SK-N-SH (cell line): ENCODE data around the gene CEP70.

ENCODE experiments used
- CTCF ChIP-seq: fragments of 200-600 bp; sonication (generic); IDR thresholded peaks from 2 replicates; pipeline ENCODE4 v1.6.1; 2017; ENCODE audit warnings: antibody characterized with exemption, mild to moderate bottlenecking, moderate library complexity
- EP300 ChIP-seq, 2 experiments: IDR thresholded peaks; 2 replicates each; pipeline versions ENCODE4 v1.4.0 to v1.6.1; 2012; ENCODE audit warnings: borderline replicate concordance in 1 of 2, low read depth in 1 of 2, low read length in 1 of 2
- FOXJ3 ChIP-seq: sonication (generic); formaldehyde crosslinking; IDR thresholded peaks from 2 replicates; pipeline ENCODE4 v1.5.1; 2020; ENCODE audit warnings: mild to moderate bottlenecking, missing genetic modification reagents
- POLR2AphosphoS5 ChIP-seq: IDR thresholded peaks from 2 replicates; pipeline ENCODE4 v1.6.1; 2012; ENCODE audit warnings: low read depth, low read length
- RAD21 ChIP-seq: IDR thresholded peaks from 2 replicates; pipeline ENCODE4 v1.6.1; 2012; ENCODE audit warnings: mild to moderate bottlenecking, low read length
- SIN3A ChIP-seq: IDR thresholded peaks from 2 replicates; pipeline ENCODE4 v1.6.1; 2012; ENCODE audit warnings: low read depth, mild to moderate bottlenecking, low read length, moderate library complexity, borderline replicate concordance
- TF ChIP-seq, protein P1 (sequence below): IDR thresholded peaks from 2 replicates; pipeline ENCODE4 v1.6.1; 2012; ENCODE audit warnings: mild to moderate bottlenecking, low read depth, low read length, moderate library complexity
- TF ChIP-seq, protein P2 (sequence below): IDR thresholded peaks from 2 replicates; pipeline ENCODE4 v1.4.0; 2012; ENCODE audit warnings: low read depth
- TF ChIP-seq, protein P3 (sequence below): IDR thresholded peaks from 2 replicates; pipeline ENCODE4; 2012

GRCh38 chr3:138544546-138544945 is 49.5 kb downstream of the CEP70 start:
- TF ChIP-seq CTCF (no peak), FOXJ3 (CRISPR knock-in tag) (no peak), EP300 (IDR thresholded peaks at IDR 0.05; ENCODE audit: borderline replicate concordance in 1 of 2, low read depth in 1 of 2, low read length in 1 of 2) (no peak), SIN3A (no peak), POLR2AphosphoS5 (no peak), RAD21 (no peak)
- TF ChIP-seq, protein P1, sequence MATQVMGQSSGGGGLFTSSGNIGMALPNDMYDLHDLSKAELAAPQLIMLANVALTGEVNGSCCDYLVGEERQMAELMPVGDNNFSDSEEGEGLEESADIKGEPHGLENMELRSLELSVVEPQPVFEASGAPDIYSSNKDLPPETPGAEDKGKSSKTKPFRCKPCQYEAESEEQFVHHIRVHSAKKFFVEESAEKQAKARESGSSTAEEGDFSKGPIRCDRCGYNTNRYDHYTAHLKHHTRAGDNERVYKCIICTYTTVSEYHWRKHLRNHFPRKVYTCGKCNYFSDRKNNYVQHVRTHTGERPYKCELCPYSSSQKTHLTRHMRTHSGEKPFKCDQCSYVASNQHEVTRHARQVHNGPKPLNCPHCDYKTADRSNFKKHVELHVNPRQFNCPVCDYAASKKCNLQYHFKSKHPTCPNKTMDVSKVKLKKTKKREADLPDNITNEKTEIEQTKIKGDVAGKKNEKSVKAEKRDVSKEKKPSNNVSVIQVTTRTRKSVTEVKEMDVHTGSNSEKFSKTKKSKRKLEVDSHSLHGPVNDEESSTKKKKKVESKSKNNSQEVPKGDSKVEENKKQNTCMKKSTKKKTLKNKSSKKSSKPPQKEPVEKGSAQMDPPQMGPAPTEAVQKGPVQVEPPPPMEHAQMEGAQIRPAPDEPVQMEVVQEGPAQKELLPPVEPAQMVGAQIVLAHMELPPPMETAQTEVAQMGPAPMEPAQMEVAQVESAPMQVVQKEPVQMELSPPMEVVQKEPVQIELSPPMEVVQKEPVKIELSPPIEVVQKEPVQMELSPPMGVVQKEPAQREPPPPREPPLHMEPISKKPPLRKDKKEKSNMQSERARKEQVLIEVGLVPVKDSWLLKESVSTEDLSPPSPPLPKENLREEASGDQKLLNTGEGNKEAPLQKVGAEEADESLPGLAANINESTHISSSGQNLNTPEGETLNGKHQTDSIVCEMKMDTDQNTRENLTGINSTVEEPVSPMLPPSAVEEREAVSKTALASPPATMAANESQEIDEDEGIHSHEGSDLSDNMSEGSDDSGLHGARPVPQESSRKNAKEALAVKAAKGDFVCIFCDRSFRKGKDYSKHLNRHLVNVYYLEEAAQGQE: no peak
- TF ChIP-seq, protein P2, sequence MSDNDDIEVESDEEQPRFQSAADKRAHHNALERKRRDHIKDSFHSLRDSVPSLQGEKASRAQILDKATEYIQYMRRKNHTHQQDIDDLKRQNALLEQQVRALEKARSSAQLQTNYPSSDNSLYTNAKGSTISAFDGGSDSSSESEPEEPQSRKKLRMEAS: no peak
- TF ChIP-seq, protein P3, sequence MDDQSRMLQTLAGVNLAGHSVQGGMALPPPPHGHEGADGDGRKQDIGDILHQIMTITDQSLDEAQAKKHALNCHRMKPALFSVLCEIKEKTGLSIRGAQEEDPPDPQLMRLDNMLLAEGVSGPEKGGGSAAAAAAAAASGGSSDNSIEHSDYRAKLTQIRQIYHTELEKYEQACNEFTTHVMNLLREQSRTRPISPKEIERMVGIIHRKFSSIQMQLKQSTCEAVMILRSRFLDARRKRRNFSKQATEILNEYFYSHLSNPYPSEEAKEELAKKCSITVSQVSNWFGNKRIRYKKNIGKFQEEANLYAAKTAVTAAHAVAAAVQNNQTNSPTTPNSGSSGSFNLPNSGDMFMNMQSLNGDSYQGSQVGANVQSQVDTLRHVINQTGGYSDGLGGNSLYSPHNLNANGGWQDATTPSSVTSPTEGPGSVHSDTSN: no peak
